ENCODE results near the gene LYVE1.

LYVE1 gene

GRCh38 chr11:10572533-10572932, 4.1 kb upstream of the LYVE1 start:
- no peak for DNase-seq (ENCODE audit: low read depth)
- TF ChIP-seq CTCF (IDR thresholded peaks at IDR 0.05; ENCODE audit: low read depth, low read length, missing control alignments), result no peak
- no peak overlapping the region for H3K4me3 ChIP-seq (ENCODE audit: low read depth, low read length)

- H3K4me3 ChIP-seq (ENCODE audit: low read depth, low read length), result no peak overlapping the region
- no peak for DNase-seq (ENCODE audit: low read depth)
- TF ChIP-seq CTCF (IDR thresholded peaks at IDR 0.05; ENCODE audit: low read depth, low read length, missing control alignments), result no peak
These were observed 1.0 kb downstream of the LYVE1 start for GRCh38 chr11:10567446-10567845.

- DNase-seq (ENCODE audit: low read depth), result no peak
- TF ChIP-seq CTCF (IDR thresholded peaks at IDR 0.05; ENCODE audit: low read depth, low read length, missing control alignments), result no peak
- H3K4me3 ChIP-seq (ENCODE audit: low read depth, low read length), result no peak overlapping the region
These were observed 2.1 kb downstream of the LYVE1 start for GRCh38 chr11:10566257-10566957.

GRCh38 chr11:10565493-10565892, 3.0 kb downstream of the LYVE1 start:
- no peak overlapping the region for H3K4me3 ChIP-seq (ENCODE audit: low read depth, low read length)
- DNase-seq (ENCODE audit: low read depth), result no peak

GRCh38 chr11:10564696-10565318, 3.7 kb downstream of the LYVE1 start:
- no peak for DNase-seq (ENCODE audit: low read depth)
- TF ChIP-seq CTCF (IDR thresholded peaks at IDR 0.05; ENCODE audit: low read depth, low read length, missing control alignments), result peak; percentile 31
- no peak overlapping the region for H3K4me3 ChIP-seq (ENCODE audit: low read depth, low read length)

More at GRCh38 chr11:10565493-10565892, 3.0 kb downstream of the LYVE1 start:
- no peak for TF ChIP-seq CTCF (IDR thresholded peaks at IDR 0.05; ENCODE audit: low read depth, low read length, missing control alignments)

GRCh38 chr11:10564030-10564429, 4.4 kb downstream of the LYVE1 start:
- H3K4me3 ChIP-seq (ENCODE audit: low read depth, low read length), result no peak overlapping the region
- no peak for DNase-seq (ENCODE audit: low read depth)
- no peak for TF ChIP-seq CTCF (IDR thresholded peaks at IDR 0.05; ENCODE audit: low read depth, low read length, missing control alignments)

- TF ChIP-seq CTCF (IDR thresholded peaks at IDR 0.05; ENCODE audit: low read depth, low read length, missing control alignments), result no peak
- no peak overlapping the region for H3K4me3 ChIP-seq (ENCODE audit: low read depth, low read length)
- DNase-seq (ENCODE audit: low read depth), result no peak
These were observed 6.5 kb downstream of the LYVE1 start for GRCh38 chr11:10561947-10562346.

Data from GM12864 (cell line).